HG02970 (cell line): ENCODE data around the gene ALDH8A1.
"Not testable (repeated sequence)": the region's sequence is repeated elsewhere in the genome, so short reads cannot be mapped to it uniquely, and the experiment has no call there.

Experiments used
- ATAC-seq: cut with Tn5 transposase; IDR thresholded peaks from one replicate; pipeline ENCODE4 v1.9.1; 2021; ENCODE audit warnings: mild to moderate bottlenecking, moderate library complexity, moderate number of reproducible peaks; ENCODE audit not compliant: unreplicated experiment, low FRiP score

The ALDH8A1 gene

DNA sequence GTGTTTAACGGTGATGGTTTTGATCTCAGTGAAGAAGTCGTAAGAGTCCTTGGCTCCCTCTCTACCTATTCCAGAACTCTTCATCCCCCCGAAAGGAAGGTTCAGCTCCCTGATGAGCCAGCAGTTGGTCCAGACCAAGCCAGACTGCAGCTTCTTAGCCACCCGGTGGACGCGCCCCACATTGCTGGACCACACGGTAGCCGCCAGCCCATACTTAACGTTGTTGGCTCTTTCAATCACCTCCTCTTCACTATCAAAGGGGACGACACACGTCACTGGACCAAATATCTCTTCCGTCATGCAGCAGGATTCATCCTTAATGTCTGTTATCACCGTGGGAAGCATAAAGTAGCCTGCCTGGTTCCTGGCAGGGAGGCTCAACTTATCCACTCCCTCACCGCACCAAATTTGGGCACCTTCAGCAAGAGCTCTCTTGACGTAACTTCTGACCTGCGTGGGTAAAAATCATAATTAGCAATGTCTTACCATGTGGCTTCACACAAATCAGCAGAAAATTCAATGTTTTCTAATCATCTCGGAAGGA is 31.4 kb downstream of the ALDH8A1 start:
- no peak for ATAC-seq

DNA sequence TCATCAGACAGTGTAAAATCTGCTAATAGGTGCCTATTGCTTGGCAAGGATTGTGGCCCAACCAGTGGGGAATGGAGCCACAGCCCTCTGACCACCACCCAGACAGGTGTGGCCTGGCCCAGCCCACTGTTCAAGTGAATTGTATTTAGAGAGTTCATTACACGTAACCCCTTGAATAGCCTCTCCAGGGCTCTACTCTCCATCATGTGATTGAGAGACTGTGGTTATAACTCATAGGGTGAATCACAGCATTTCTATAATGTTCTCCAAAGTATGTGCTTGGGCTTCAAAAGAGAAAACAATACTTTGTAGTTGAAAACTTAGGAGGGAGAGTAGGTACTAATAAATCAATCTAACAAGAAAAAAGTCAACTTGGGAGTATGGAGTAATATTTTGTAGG is 38.4 kb downstream of the ALDH8A1 start:
- ATAC-seq: no peak

DNA sequence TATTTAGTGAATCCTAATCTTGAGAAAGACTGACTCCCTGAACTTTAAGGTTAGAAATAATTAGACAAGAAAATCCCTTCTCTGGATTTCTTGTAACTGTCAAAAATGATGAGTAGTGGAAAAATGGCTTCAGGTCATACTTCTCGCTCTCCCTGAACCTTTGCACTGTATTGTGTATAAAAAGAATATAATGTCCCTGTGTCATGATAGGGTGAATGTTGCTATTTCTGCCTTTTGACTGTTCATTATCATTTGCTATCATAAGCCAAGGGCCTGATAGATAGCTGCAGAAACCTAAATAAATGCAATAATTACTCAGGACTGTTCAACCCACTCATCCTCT is 39.3 kb downstream of the ALDH8A1 start:
- no peak for ATAC-seq

DNA sequence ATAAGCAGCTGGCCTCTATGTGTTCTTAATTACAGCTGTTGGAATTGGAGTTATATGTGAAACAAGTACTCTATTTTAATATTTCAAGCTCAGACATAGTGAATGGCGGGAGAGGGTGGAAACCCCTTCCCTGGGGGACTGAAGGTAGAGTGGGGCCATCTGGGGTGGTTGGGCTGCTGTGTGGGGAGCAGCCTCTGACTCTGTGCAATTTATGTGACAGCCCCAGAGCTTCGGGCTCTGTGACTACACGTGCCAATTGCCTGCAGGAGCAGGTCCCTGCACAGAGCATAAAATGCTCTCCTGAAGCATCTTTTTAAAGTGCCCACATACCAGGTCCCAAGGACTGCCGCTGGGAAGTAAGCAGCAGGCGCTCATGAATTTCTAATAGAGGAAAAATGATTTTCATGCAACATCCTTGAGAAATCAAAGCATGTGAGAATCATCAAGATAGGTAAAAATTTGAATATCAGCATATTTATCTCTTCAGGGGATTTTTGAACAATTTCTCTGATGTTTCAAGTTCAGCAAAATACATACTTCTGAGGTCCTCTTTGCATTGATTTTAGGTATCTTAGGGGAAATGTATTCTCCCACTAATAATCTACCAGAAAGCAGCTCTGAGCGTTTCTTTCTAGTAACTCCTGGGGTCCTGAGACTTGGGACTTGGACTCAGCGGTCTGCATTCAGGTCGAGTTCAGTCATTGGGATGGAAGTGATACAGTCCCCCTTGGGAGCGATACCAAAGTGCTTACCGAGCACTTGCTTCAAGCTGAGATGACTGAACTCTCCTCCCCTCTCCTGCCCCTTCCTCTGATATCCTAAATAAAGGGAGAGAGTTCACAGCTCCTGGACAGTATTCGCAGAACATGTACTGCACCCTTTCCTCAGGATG is 40.0 kb downstream of the ALDH8A1 start:
- ATAC-seq: no peak

DNA sequence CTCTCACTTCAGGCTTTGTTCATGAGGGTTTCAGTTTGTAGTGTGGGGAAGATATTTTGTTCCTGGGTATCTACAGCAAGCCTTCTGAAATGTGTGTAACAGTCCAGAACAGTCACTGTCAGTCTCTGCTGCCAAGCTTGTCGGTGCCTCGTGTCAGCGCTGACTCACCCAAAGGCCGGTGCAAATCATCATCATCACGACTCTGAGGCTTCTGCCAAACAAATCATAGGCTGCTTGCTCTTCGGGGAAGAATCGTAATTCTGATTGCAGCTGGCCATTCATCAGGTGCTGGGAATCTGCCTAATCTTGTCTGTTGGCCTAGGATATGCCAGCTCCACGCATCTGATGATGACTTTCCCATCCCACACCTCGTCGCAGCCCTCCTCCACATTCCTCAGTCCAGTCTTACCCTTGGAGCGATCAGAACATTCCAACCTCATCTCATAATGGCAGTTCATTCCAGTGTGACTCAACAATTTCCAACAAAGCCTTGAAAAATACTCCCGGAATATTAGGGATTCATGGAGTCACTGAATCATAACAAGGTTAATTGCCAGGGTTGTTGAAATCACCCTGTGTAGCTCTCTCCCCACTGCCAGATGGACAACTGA is 40.9 kb downstream of the ALDH8A1 start:
- no peak for ATAC-seq

DNA sequence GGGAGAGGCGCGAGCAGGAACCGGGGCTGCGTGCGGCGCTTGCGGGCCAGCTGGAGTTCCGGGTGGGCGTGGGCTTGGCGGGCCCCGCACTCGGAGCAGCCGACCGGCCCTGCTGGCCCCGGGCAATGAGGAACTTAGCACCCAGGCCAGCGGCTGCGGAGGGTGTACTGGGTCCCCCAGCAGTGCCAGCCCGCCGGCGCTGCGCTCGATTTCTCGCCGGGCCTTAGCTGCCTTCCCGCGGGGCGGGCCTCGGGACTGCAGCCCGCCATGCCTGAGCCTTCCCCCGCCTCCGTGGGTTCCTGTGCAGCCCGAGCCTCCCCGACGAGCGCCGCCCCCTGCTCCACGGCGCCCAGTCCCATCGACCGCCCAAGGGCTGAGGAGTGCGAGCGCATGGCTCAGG is 45.2 kb downstream of the ALDH8A1 start:
- not testable (repeated sequence) for ATAC-seq

DNA sequence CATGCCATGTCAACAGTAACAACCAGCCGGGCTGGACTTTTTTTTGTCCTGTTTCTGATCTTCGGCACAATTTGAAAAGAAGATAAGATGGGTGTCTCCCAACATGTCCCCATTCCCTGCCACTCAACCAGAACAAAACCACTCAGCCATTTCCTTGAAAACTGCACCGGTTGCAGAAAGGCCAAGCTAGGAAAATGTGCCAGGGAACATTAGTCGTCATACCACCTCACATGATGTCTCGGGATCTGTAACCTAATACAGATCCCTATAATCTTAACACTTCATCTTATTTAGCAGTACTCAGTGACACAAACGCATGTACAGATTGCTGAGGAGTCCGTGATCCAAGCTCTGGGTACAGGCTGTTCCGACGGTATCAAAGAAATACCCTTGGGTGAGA is 46.5 kb downstream of the ALDH8A1 start:
- ATAC-seq: no peak

DNA sequence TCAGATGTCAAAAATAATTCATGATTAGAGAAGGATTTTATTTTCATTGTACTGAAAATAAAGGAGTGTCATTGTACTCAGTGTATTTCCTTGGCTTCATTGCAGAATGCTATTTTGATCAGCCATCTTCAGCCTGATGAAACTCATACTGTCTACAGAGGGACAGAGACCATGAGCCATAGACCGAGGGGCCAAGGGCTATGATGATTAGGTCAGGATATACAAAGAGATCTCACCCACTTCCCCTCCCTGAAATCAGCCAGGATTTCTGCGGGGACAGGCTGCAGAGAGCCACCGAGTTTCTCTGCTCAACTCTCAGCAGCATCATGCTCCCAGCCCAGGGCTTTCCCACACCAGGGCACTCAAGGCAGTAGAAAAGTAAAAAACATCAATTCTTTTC is 47.0 kb downstream of the ALDH8A1 start:
- ATAC-seq: no peak

DNA sequence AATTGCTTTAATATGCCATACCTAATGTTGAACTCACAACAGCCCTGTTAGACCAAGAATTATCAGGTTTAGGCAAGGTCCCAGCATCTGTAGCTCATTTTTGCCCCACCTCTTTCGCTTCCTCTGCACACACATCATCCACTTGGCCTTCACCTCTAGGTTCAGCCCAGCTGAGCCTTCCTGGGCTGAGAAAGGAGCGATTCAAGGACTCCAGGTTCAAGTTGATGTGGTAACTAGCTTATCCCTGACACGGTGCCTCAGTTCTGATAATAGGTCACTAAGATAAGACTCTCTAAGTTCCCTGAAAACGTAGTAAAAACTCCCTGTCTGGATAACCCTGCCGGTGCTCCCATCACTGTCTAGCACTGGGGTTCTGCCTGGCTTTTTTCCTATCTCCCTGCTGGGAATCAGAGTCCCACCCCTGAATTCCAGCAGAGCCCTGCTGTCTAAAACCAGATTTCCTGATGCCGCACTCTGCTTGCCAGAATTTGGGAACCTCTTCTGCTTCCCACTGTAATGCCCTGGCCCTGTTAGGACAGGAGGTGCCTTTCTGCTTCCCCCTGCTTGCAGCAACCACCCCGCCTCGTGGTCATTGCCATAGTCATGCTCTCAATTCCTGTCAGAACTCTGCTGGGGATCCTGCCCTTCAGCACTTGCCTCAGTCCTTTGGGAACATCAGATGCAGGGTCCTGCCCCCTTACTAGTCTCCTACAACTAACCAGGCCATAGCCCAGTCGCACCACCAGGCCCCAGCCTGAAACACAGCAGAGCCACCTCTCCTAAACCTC is 47.6 kb downstream of the ALDH8A1 start:
- ATAC-seq: no peak

DNA sequence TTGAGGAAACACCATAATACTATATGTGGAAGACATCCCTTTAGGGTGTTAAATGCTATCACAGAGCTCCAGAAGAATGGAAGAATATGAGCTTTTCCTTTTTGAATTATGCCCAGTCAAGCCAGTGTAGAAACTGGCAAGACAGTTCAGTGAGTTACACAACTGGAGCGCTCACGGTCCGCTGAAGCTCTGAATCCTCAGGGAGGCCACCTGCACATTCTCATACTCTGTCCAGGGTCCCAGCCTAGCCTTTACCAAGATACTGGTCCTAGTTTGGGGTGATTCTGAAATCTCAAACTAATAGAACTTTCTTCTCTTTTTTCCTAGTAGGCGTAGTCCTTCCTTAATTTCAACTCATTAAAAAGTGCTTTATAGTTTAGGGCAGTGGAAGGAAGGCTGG is 51.3 kb downstream of the ALDH8A1 start:
- ATAC-seq: no peak

DNA sequence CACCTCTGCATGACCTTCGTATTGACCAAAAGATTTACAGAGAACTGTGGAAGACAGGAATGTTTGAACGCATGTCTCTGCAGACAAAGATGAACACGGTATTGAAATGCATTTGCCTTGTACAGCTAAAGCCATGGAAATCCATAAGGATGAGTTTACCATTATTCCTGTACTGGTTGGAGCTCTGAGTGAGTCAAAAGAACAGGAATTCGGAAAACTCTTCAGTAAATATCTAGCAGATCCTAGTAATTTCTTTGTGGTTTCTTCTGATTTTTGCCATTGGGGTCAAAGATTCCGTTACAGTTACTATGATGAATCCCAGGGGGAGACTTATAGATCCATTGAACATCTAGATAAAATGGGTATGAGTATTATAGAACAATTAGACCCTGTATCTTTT is 51.7 kb downstream of the ALDH8A1 start:
- not testable (repeated sequence) for ATAC-seq

DNA sequence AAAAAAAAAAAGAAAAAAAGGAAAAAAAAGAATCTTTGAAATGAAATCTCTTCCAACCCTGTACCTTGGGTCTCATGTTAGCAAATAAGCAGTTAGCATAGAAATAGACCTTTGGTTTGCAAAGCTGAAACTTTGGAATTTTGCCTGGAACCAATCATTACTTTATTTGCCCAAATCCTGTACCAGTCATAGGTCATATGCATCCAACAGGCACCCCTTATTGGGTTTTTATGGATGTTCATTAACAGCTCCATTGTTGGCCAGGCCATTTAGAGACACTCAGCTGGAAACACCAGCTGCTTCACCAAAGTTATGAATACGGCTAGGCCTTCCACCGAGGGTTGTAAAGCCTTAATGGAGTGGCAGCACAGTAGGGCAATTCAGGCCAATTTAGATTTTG is 53.0 kb downstream of the ALDH8A1 start:
- ATAC-seq: no peak

DNA sequence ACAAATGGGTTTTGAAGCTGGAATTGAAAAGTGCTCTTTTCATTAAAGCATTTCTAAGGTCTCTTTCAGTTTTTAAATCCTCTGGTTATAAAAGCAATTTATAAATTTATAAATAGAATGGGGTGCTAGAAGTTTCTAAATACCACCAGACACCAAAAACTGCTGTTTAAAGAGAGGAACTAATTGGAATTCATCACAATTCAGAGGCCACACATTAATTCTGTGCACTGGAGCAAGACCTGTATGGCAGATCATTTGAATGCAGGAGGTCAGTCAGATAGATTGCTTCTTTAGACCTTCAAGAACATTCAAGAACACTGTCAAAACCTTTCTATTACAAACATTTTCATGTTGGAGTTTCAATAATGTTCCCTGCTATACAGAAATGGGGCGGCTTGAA is 55.1 kb downstream of the ALDH8A1 start:
- ATAC-seq: no peak

DNA sequence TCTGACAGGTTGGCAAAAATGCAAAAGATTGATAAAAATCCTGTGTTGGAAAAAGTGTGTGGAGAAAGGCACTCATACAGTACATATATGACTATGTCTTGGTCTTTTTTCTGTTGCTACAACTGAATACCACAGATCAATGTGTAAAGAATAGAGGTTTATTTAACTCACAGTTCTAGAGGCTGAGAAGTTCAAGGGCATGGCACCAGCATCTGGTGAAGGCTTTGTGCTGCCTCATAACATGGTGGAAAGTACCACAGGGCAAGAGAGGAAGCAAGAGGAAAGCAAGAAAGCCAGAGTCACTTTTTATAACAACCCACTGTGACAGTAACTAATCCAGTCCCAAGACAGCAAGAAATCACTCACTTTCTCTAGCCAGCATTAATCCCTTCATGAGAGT is 57.5 kb downstream of the ALDH8A1 start:
- no peak for ATAC-seq

DNA sequence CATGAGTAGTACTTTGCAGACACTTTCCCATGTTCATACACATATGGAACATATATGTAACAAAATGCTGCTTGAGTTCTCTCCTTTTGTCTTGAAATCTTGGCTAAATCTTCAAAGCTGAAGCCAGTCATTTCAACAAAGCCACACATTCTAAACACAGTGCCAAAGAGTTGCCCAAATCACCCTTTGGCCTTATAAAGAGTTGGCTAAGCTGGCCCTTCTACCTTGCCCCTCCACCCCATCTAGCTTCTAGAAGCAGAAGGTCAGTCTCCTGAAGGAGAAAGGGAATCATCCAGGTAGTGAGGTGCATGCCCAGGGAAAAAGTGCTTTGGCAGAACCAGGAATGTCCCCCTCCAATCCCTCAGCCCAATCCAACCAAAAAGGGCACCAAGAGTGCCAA is 58.3 kb downstream of the ALDH8A1 start:
- ATAC-seq: no peak

DNA sequence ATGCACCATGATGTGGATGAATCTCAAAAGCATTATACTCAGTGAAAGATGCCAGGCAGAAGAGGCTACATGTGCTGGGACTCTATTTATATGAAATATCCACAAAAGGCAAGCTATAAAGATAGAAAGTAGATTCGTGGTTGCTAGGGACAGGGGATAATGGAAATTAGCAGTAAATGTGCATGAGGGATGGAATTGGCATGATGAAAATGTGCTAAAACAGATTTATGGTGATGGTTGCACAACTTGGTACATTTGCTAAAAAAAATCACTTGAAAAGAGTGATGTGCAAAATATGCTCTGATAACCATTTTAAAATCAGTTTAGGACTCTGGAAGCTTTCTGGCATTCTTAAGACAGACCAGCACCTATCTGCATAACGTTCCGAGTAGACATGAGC is 61.6 kb downstream of the ALDH8A1 start:
- ATAC-seq: no peak

DNA sequence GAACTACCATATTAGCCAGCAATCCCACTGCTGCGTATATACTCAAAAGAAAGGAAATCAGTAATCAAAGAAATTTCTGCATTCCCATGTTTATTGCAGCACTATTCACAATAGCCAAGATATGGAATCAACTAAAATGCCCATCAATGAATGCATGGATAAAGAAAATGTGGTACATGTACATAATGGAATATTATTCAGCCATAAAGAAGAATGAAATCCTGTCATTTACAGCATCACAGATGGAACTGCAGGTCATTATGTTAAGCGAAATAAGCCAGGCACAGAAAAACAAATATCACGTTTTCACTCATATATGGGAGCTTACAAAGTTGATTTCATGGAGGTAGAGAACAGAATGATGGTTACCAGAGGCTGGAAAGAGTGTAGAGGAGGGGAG is 65.1 kb downstream of the ALDH8A1 start:
- ATAC-seq: no peak

DNA sequence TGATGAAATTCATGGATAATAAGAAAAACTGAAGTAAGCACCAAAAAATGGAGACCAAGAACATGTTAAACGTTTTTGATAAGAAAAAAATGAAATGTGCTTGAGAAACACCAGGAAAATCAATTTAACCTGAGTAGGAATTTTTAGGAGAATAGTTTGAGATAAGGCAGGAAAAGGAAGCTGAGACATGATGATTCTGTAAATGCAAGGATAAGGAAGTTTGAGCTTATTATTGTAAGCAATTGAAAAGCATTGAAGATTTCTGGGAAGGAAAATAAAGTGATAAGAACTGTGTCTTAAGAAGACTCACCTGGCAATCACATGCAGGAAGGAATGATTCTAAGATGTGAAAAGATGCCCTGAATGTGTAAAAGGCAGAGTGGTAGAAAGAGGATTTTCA is 66.6 kb downstream of the ALDH8A1 start:
- no peak for ATAC-seq

DNA sequence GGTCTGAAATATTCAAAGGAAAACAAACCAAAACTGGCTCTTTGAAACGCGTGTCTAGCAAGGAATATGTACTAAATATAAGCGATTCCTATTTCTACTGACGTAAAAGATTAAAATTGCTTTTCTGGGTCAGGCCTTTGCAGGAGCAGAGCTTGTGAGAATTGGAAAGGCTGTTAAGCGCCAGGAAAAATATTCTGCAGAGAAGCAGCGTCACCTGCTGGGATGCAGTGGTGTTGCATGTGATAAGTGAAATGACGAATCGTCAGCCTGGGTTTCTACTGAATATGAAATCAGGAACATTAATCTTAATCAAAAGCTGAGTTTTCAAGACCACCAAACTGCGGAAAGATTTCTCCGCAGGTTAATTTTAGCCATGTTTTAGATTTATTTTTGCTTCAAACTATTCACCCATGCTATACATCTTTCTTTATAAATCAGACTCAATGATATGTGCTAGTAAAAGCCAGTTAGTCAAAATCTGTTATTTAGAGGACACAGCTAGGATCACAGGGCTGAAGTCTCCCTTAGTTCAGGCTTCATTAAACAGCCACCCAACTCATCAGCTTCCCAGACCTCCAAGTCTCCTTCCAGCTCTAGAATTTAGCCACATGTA is 67.4 kb downstream of the ALDH8A1 start:
- ATAC-seq: no peak

DNA sequence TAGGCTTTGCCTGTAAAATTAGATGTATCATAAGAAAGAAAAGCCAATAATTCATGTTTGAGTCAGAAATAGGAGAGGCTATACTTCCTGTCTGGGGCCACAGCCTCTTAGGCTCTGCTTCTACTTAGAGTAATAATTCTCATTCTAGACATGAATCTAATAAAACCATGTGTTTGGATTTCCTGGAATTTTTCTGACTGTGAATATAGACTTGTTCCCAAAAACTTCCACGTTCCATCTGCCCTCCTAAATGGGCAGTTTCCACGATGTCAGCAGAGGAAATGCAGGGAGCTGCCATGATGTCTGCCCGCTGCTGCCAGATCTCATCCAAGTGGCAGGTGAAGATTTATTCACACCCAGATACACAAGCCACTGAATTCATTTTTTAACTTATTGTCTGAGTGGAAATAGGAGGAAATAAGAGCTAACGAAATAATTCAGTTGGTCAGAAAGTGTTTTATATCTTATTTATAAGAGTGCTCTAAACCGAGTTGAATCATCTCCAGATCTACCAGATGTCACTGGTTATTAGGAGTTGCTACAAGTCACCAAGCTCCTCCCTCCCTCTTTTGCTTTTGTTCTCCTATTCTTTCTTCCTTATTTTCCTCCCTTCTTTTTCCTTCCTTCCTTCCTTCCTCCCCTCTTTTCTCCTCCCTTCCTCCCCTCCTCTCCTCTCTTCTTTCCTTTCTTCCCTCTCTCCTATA is 69.3 kb downstream of the ALDH8A1 start:
- ATAC-seq: no peak
